Measurements from ENCODE around the gene CMBL. TPM values are rescaled to one million over a fixed set of nuclear protein-coding genes. Genes with fewer than 3 reads are reported as not detected.

The CMBL gene
- total RNA-seq, 1 donor from 2014 or later, result 2.2 TPM

- no peak for TF ChIP-seq CTCF (IDR thresholded peaks at IDR 0.05; ENCODE audit: partially characterized antibody, unreplicated experiment)
- Mint-ChIP-seq H3K36me3 (ENCODE audit: unreplicated experiment) (no peaks in the 10 kb centered on the region), H3K27me3 (ENCODE audit: unreplicated experiment) (no peaks in the 10 kb centered on the region), H3K9me3 (ENCODE audit: unreplicated experiment) (no peaks in the 10 kb centered on the region), H3K27ac (ENCODE audit: unreplicated experiment) (no peak overlapping the region), H3K4me1 (ENCODE audit: low read depth, unreplicated experiment) (no peaks in the 10 kb centered on the region), H3K4me3 (ENCODE audit: unreplicated experiment) (no peak overlapping the region)
- no peak for DNase-seq
Measured at GRCh38 chr5:10323588-10324488, 16.1 kb upstream of the CMBL start.

GRCh38 chr5:10321882-10322281, 14.2 kb upstream of the CMBL start:
- no peaks in the 10 kb centered on the region for H3K9me3 Mint-ChIP-seq (ENCODE audit: unreplicated experiment)
- no peak overlapping the region for H3K27ac Mint-ChIP-seq (ENCODE audit: unreplicated experiment)
- no peak overlapping the region for H3K4me3 Mint-ChIP-seq (ENCODE audit: unreplicated experiment)
- no peaks in the 10 kb centered on the region for H3K36me3 Mint-ChIP-seq (ENCODE audit: unreplicated experiment)
- H3K4me1 Mint-ChIP-seq (ENCODE audit: low read depth, unreplicated experiment), result no peaks in the 10 kb centered on the region
- DNase-seq, result no peak
- no peaks in the 10 kb centered on the region for H3K27me3 Mint-ChIP-seq (ENCODE audit: unreplicated experiment)
- TF ChIP-seq CTCF (IDR thresholded peaks at IDR 0.05; ENCODE audit: partially characterized antibody, unreplicated experiment), result no peak

DNA sequence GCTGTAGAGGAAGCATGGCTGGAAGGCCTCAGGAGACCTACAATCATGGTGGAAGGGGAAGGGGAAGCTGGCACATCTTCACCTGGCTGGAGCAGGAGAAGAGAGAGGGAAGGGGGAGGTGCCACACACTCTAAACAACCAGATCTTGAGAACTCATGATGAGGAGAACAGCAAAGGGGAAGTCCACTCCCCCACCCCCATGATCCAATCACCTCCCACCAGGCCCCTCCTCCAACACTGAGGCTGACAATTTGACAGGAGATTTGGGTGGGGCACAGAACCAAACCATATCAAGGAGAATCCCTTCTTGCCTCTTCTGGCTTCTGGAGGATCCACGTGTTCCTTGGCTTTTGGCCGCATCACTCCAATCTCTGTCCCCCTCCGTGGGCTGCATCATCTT, 13.1 kb upstream of the CMBL start:
- no peak for DNase-seq
- TF ChIP-seq CTCF (IDR thresholded peaks at IDR 0.05; ENCODE audit: partially characterized antibody, unreplicated experiment), result no peak
- H3K4me1 Mint-ChIP-seq (ENCODE audit: low read depth, unreplicated experiment), result no peaks in the 10 kb centered on the region

DNA sequence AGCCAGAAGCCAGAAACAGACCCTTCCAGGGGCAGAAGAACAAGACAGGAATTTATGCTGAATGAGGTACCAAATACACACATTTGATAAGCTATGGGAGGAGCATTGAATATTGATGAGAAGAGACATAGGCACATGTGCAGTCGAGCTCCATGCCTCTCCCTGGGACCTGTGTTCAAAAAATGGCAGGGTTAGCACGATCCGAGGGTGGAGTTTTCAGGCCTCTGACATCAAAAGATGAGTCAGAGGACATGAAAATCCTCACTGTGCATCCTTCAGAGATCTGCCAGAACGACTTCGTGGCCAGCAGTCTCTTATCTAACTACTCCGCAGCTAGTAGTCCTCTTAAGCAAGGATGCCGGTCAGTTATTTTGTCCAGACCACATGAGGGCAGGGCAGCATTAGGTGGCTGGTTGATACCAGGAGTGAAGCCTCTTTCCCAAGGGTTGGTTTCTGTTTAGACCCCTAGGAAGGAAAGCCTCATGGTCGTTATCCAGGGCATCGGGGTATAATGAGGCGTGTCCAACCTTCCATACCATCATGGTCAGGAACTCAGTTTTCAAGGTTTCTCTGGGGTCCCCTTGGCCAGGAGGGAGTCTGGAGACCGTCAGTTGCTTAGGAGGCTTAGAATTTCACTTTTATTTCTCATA, 11.6 kb upstream of the CMBL start:
- Mint-ChIP-seq H3K27me3 (ENCODE audit: unreplicated experiment) (no peaks in the 10 kb centered on the region), H3K9me3 (ENCODE audit: unreplicated experiment) (no peaks in the 10 kb centered on the region), H3K36me3 (ENCODE audit: unreplicated experiment) (peaks cover 4% of the 10 kb centered on the region), H3K4me3 (ENCODE audit: unreplicated experiment) (no peak overlapping the region), H3K27ac (ENCODE audit: unreplicated experiment) (no peak overlapping the region), H3K4me1 (ENCODE audit: low read depth, unreplicated experiment) (no peaks in the 10 kb centered on the region)
- DNase-seq, result no peak
- no peak for TF ChIP-seq CTCF (IDR thresholded peaks at IDR 0.05; ENCODE audit: partially characterized antibody, unreplicated experiment)

More for the DNA sequence above, 13.1 kb upstream of the CMBL start:
- H3K9me3 Mint-ChIP-seq (ENCODE audit: unreplicated experiment), result no peaks in the 10 kb centered on the region
- H3K27me3 Mint-ChIP-seq (ENCODE audit: unreplicated experiment), result no peaks in the 10 kb centered on the region
- H3K27ac Mint-ChIP-seq (ENCODE audit: unreplicated experiment), result no peak overlapping the region
- H3K4me3 Mint-ChIP-seq (ENCODE audit: unreplicated experiment), result no peak overlapping the region
- H3K36me3 Mint-ChIP-seq (ENCODE audit: unreplicated experiment), result no peaks in the 10 kb centered on the region

All from glutamatergic neuron (in vitro differentiated cells).